ENCODE results near the gene NPC1.

Gene NPC1

DNA sequence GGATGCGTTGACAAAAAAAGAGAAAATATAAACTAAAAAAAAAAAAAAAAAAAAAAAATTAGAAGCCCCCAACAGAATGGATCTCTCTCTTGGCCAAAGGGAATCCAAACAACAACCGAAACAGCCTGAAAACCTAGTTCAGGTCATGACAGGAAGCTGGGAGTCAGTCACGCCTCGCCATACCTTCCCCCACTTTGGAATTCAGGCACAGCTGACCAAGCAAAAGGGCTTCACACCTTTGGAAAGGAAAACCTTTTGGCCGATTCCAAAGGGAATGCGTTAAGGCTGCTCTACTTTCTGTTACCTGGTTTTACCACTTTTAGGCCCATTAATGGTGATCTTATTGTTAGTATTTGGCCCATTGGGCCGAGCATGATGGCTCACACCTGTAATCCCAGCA lies 100.9 kb downstream of the NPC1 start:
- DNase-seq (ENCODE audit: low read depth) = no peak

DNA sequence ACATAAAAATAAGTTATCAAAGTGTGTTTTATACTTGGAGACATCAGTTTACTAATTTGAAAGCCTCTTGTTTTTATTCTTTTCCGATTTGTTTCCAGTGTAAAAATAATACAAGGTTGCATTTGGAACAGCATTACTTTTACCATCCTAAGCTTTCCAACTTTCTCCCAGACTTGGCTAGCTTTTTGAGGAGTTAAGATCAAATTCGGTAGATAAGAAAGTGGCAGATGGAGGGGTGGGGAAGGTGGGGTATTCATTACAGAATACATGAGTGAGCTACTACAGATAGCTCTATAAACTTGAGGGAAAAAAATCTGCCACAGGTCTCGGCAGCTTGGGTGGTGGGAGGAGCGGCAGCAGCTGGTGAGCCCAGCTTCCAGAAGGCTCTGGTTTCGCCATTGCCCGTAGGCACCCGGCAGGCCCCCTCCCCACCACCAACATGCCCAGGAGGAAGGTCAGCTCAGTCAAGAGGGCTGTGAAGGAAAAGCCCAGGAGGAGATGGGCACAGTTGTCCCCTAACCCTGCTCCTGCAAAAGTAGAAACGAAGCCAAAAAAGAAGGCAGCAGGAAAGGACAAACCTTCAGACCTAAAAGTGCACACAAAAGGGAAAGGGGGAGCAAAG lies 101.6 kb downstream of the NPC1 start:
- no peak for DNase-seq (ENCODE audit: low read depth)

Measured in non-pigmented ciliary epithelial cell (primary cell).